ENCODE data around the gene IGSF21. TPM values are rescaled to one million over a fixed set of nuclear protein-coding genes. Genes with fewer than 3 reads are reported as not detected.

Gene IGSF21
- total and polyA plus RNA-seq, 4 donors: 0.31 to 1.5 (median 0.88) TPM

- WGBS: 85% methylated on average over 5 of the region's 5 CpGs
- Histone ChIP-seq H3K4me3 (ENCODE audit: low read depth in 1 of 3, low read length in 3 of 3) (no peak overlapping the region), H3K4me1 (ENCODE audit: control insufficient read depth in 4 of 4, insufficient read depth in 4 of 4, low read length in 3 of 4) (no peaks in the 10 kb centered on the region), H3K27ac (ENCODE audit: low read depth in 1 of 2, low read length in 2 of 2) (no peak overlapping the region), H3K27me3 (ENCODE audit: control insufficient read depth in 4 of 4, insufficient read depth in 4 of 4, low read length in 3 of 4) (no peaks in the 10 kb centered on the region), H3K9me3 (ENCODE audit: control insufficient read depth in 4 of 4, low read length in 3 of 4) (no peaks in the 10 kb centered on the region), H3K9ac (ENCODE audit: low read depth in 1 of 2, low read length in 2 of 2) (no peak overlapping the region), H3K36me3 (ENCODE audit: control insufficient read depth in 4 of 4, insufficient read depth in 3 of 4, low read depth in 1 of 4, low read length in 3 of 4) (no peaks in the 10 kb centered on the region)
- DNase-seq (ENCODE audit: low spot score): no peak
- no peak for TF ChIP-seq SP1 (IDR thresholded peaks at IDR 0.05)
- TF ChIP-seq, protein P1, sequence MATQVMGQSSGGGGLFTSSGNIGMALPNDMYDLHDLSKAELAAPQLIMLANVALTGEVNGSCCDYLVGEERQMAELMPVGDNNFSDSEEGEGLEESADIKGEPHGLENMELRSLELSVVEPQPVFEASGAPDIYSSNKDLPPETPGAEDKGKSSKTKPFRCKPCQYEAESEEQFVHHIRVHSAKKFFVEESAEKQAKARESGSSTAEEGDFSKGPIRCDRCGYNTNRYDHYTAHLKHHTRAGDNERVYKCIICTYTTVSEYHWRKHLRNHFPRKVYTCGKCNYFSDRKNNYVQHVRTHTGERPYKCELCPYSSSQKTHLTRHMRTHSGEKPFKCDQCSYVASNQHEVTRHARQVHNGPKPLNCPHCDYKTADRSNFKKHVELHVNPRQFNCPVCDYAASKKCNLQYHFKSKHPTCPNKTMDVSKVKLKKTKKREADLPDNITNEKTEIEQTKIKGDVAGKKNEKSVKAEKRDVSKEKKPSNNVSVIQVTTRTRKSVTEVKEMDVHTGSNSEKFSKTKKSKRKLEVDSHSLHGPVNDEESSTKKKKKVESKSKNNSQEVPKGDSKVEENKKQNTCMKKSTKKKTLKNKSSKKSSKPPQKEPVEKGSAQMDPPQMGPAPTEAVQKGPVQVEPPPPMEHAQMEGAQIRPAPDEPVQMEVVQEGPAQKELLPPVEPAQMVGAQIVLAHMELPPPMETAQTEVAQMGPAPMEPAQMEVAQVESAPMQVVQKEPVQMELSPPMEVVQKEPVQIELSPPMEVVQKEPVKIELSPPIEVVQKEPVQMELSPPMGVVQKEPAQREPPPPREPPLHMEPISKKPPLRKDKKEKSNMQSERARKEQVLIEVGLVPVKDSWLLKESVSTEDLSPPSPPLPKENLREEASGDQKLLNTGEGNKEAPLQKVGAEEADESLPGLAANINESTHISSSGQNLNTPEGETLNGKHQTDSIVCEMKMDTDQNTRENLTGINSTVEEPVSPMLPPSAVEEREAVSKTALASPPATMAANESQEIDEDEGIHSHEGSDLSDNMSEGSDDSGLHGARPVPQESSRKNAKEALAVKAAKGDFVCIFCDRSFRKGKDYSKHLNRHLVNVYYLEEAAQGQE (IDR thresholded peaks at IDR 0.05): no peak
These were observed 236.0 kb downstream of the IGSF21 start for GRCh38 chr1:18343581-18343980.

- no peaks in the 10 kb centered on the region for H3K27me3 ChIP-seq (ENCODE audit: control insufficient read depth in 4 of 4, insufficient read depth in 4 of 4, low read length in 3 of 4)
- no peak for DNase-seq (ENCODE audit: low spot score)
- TF ChIP-seq, protein P2, sequence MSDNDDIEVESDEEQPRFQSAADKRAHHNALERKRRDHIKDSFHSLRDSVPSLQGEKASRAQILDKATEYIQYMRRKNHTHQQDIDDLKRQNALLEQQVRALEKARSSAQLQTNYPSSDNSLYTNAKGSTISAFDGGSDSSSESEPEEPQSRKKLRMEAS (IDR thresholded peaks at IDR 0.05): no peak
- no peak overlapping the region for H3K4me3 ChIP-seq (ENCODE audit: low read depth in 1 of 3, low read length in 3 of 3)
- WGBS: 43% methylated on average over 3 of the region's 3 CpGs
- no peak overlapping the region for H3K27ac ChIP-seq (ENCODE audit: low read depth in 1 of 2, low read length in 2 of 2)
- no peaks in the 10 kb centered on the region for H3K9me3 ChIP-seq (ENCODE audit: control insufficient read depth in 4 of 4, low read length in 3 of 4)
- no peaks in the 10 kb centered on the region for H3K36me3 ChIP-seq (ENCODE audit: control insufficient read depth in 4 of 4, insufficient read depth in 3 of 4, low read depth in 1 of 4, low read length in 3 of 4)
- H3K4me1 ChIP-seq (ENCODE audit: control insufficient read depth in 4 of 4, insufficient read depth in 4 of 4, low read length in 3 of 4): no peaks in the 10 kb centered on the region
- H3K9ac ChIP-seq (ENCODE audit: low read depth in 1 of 2, low read length in 2 of 2): no peak overlapping the region
These were observed 237.2 kb downstream of the IGSF21 start for GRCh38 chr1:18344755-18345154.

DNA sequence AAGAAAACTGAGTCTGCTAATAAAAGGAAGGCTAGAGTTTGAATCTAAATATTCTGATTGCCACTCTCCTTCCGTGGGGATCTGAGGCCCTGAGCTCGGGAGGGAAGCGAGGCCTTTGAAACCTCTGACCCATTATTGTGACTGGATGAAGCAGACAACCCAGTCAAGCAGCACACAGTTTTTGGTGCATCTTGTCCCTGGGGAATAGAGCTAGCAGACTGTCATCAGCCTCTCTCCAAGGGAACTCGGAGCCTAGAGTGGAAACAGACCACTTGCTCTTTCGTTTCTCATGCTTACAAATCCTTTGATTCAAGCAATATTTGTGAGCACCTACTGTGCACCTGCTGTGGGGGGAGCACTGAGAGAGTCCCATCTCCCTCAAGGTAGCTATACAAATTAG, 240.0 kb downstream of the IGSF21 start:
- H3K9me3 ChIP-seq (ENCODE audit: control insufficient read depth in 4 of 4, low read length in 3 of 4): no peaks in the 10 kb centered on the region
- 94% methylated on average over 5 of the region's 5 CpGs for WGBS
- no peaks in the 10 kb centered on the region for H3K27me3 ChIP-seq (ENCODE audit: control insufficient read depth in 4 of 4, insufficient read depth in 4 of 4, low read length in 3 of 4)
- H3K36me3 ChIP-seq (ENCODE audit: control insufficient read depth in 4 of 4, insufficient read depth in 3 of 4, low read depth in 1 of 4, low read length in 3 of 4): no peaks in the 10 kb centered on the region
- no peak overlapping the region for H3K9ac ChIP-seq (ENCODE audit: low read depth in 1 of 2, low read length in 2 of 2)
- no peak overlapping the region for H3K4me3 ChIP-seq (ENCODE audit: low read depth in 1 of 3, low read length in 3 of 3)
- DNase-seq (ENCODE audit: low spot score): no peak
- H3K27ac ChIP-seq (ENCODE audit: low read depth in 1 of 2, low read length in 2 of 2): no peak overlapping the region
- H3K4me1 ChIP-seq (ENCODE audit: control insufficient read depth in 4 of 4, insufficient read depth in 4 of 4, low read length in 3 of 4): no peaks in the 10 kb centered on the region
- TF ChIP-seq RXRA (IDR thresholded peaks at IDR 0.05) (no peak), SP1 (IDR thresholded peaks at IDR 0.05) (no peak), HNF4G (IDR thresholded peaks at IDR 0.05) (no peak), EGR1 (IDR thresholded peaks at IDR 0.05; ENCODE audit: low read depth in 2 of 2) (no peak), CTCF (IDR thresholded peaks at IDR 0.05; ENCODE audit: low read depth, low read length, missing input control) (no peak), RAD21 (IDR thresholded peaks at IDR 0.05) (no peak), NR2F2 (IDR thresholded peaks at IDR 0.05) (no peak), HNF4A (conservative IDR thresholded peaks at IDR 0.05) (no peak), GABPA (IDR thresholded peaks at IDR 0.05 in 1 of 2, conservative IDR thresholded peaks at IDR 0.05 in 1 of 2) (no peak), ZBTB33 (IDR thresholded peaks at IDR 0.05) (no peak), FOXA1 (IDR thresholded peaks at IDR 0.05) (no peak), JUND (IDR thresholded peaks at IDR 0.05) (no peak), FOXA2 (IDR thresholded peaks at IDR 0.05) (no peak), TAF1 (conservative IDR thresholded peaks at IDR 0.05) (no peak)
- TF ChIP-seq, protein P1 (IDR thresholded peaks at IDR 0.05): no peak
- TF ChIP-seq, protein P2 (IDR thresholded peaks at IDR 0.05): no peak
- TF ChIP-seq, protein P3, sequence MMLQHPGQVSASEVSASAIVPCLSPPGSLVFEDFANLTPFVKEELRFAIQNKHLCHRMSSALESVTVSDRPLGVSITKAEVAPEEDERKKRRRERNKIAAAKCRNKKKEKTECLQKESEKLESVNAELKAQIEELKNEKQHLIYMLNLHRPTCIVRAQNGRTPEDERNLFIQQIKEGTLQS (IDR thresholded peaks at IDR 0.05): no peak

Data from liver (tissue), 9 donors.